Measurements from ENCODE around the gene ERGIC1. TPM values are rescaled to one million over a fixed set of nuclear protein-coding genes. Genes with fewer than 3 reads are reported as not detected.

Gene ERGIC1
- total and polyA plus RNA-seq, 2 of the 13 experiments (the other 11 are each of a cell fraction or from before 2014, with no cell fraction given): 78.5 to 184 TPM

DNA sequence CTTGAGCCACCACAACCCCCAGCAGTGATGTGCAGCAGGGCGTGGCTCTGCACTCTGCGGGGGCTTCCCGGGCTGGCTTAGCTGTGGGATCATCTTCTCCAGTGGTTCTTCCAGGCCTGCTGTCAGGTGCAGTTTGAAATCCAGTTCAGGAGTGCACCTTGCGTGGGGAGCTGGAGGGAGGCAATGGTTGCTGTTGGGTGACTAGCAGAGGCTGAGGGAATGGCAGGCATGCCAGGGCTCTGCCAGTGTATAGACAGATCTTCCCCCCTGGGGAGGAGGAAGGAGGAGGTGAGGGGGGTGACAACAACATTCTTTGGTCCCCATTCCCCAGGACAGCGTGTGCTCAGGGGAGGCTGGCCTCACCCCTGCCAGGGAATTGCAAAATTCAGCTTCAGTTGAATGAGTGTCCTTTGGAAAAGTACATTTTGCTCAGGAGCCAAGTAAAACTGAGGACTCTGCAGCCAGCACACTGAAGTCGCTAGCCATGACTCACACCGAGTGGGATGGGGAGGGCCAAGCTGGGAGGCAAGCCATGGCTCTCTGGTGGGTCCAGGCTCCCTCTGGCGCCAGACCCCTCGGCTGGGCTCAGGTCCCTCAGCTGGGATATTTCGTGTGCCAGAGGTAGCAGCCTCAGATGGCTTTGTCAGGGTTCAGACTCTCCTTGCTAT lies 35.0 kb downstream of the ERGIC1 start (continued):
- TF ChIP-seq, protein P1, sequence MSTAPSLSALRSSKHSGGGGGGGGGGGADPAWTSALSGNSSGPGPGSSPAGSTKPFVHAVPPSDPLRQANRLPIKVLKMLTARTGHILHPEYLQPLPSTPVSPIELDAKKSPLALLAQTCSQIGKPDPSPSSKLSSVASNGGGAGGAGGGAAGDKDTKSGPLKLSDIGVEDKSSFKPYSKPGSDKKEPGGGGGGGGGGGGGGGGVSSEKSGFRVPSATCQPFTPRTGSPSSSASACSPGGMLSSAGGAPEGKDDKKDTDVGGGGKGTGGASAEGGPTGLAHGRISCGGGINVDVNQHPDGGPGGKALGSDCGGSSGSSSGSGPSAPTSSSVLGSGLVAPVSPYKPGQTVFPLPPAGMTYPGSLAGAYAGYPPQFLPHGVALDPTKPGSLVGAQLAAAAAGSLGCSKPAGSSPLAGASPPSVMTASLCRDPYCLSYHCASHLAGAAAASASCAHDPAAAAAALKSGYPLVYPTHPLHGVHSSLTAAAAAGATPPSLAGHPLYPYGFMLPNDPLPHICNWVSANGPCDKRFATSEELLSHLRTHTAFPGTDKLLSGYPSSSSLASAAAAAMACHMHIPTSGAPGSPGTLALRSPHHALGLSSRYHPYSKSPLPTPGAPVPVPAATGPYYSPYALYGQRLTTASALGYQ (CRISPR knock-in tag; IDR thresholded peaks at IDR 0.05): no peak
- TF ChIP-seq ZNF724P (CRISPR knock-in tag; IDR thresholded peaks at IDR 0.05; ENCODE audit: borderline replicate concordance) (0 out of 2 replicates have a peak, but pooled peaks have one; percentile 34), HINFP (CRISPR knock-in tag; IDR thresholded peaks at IDR 0.05; ENCODE audit: low read depth) (no peak), ZNF501 (CRISPR knock-in tag; IDR thresholded peaks at IDR 0.05) (peak; percentile 48), ZNF530 (CRISPR knock-in tag; IDR thresholded peaks at IDR 0.05; ENCODE audit: low read depth) (no peak), ZSCAN25 (CRISPR knock-in tag; IDR thresholded peaks at IDR 0.05) (peak; percentile 99), FOXA3 (CRISPR knock-in tag; IDR thresholded peaks at IDR 0.05) (peak; percentile 33), ZNF607 (CRISPR knock-in tag; IDR thresholded peaks at IDR 0.05; ENCODE audit: borderline replicate concordance) (peak; percentile 45; the same call in 1 of the 2 replicates), ARID5B (CRISPR knock-in tag; IDR thresholded peaks at IDR 0.05) (peak; percentile 45; the same call in 1 of the 2 replicates), BCL3 (CRISPR knock-in tag; IDR thresholded peaks at IDR 0.05) (0 out of 2 replicates have a peak, but pooled peaks have one; percentile 41), KAT8 (CRISPR knock-in tag; IDR thresholded peaks at IDR 0.05) (no peak; the same call in 1 of the 2 replicates), ZBTB38 (CRISPR knock-in tag; IDR thresholded peaks at IDR 0.05) (peak; percentile 74), SOX13 (IDR thresholded peaks at IDR 0.05) (no peak), SOX13 (CRISPR knock-in tag; conservative IDR thresholded peaks at IDR 0.05 in 1 of 2, IDR thresholded peaks at IDR 0.05 in 1 of 2) (no peak), DMTF1 (CRISPR knock-in tag; IDR thresholded peaks at IDR 0.05) (no peak)
- TF ChIP-seq, protein P2, sequence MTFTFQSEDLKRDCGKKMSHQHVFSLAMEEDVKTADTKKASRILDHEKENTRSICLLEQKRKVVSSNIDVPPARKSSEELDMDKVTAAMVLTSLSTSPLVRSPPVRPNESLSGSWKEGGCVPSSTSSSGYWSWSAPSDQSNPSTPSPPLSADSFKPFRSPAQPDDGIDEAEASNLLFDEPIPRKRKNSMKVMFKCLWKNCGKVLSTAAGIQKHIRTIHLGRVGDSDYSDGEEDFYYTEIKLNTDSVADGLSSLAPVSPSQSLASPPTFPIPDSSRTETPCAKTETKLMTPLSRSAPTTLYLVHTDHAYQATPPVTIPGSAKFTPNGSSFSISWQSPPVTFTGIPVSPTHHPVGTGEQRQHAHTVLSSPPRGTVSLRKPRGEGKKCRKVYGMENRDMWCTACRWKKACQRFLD (CRISPR knock-in tag; IDR thresholded peaks at IDR 0.05; ENCODE audit: borderline replicate concordance): no peak
